ENCODE results near the gene SCN3B. TPM values are rescaled to one million over a fixed set of nuclear protein-coding genes. Genes with fewer than 3 reads are reported as not detected.

The SCN3B gene
- total and polyA plus RNA-seq, 9 of the 15 experiments (the other 6 are each of a cell fraction or from before 2014, with no cell fraction given): 0.01 to 0.15 (median 0.04) TPM; not detected in 6

DNA sequence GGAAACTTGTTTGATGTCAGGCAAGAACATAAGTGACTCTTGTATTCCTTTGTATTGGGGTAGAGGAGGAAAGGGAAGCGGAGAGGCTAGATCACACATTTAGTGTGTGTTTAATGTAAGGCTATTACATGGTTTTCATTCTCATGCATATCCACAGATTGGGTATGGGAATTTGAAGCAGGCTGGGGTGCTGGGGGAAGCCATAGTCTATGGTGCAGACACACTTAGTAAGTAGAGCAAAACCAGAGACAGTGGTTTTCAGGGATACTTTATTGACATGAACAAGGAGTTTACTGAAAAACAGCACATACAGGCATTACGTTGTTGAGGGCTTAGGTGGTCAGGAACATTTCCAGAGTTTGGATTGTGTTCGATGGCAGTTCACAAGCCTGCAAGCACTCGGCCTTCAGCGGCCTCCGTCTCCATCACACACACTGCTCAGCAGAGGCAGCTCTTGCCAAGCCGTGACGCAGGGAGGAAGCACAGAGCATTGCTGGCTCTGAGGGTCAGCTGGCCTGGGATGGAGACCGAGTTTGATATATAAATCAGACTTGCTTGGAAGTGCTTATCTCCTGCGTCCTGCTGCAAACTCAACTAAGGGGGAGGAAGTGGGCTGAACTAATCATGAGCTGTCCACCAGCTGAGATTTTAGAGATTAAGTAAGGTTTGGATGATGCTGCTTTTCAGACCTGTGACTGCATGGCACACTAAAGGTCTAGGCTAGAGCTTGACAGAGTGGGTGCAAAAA is 25.3 kb downstream of the SCN3B start (continued):
- TF ChIP-seq, protein P1, sequence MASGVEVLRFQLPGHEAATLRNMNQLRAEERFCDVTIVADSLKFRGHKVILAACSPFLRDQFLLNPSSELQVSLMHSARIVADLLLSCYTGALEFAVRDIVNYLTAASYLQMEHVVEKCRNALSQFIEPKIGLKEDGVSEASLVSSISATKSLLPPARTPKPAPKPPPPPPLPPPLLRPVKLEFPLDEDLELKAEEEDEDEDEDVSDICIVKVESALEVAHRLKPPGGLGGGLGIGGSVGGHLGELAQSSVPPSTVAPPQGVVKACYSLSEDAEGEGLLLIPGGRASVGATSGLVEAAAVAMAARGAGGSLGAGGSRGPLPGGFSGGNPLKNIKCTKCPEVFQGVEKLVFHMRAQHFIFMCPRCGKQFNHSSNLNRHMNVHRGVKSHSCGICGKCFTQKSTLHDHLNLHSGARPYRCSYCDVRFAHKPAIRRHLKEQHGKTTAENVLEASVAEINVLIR (CRISPR knock-in tag; IDR thresholded peaks at IDR 0.05): no peak
- TF ChIP-seq ZNF76 (CRISPR knock-in tag; IDR thresholded peaks at IDR 0.05; ENCODE audit: borderline replicate concordance) (no peak), TCF3 (CRISPR knock-in tag; IDR thresholded peaks at IDR 0.05) (peak; percentile 33; the same call in 1 of the 2 replicates), NCOA6 (IDR thresholded peaks at IDR 0.05) (no peak), NCOA2 (IDR thresholded peaks at IDR 0.05; ENCODE audit: partially characterized antibody in 2 of 2) (no peak), KDM1A (IDR thresholded peaks at IDR 0.05) (peak; percentile 80 to 83), STAT6 (CRISPR knock-in tag; IDR thresholded peaks at IDR 0.05) (no peak), FOSL1 (tag; conservative IDR thresholded peaks at IDR 0.05) (peak; percentile 66), RBM15 (IDR thresholded peaks at IDR 0.05; ENCODE audit: insufficient read depth, low read length) (no peak), HSF4 (CRISPR knock-in tag; IDR thresholded peaks at IDR 0.05; ENCODE audit: borderline replicate concordance) (no peak), RCOR1 (IDR thresholded peaks at IDR 0.05; ENCODE audit: borderline replicate concordance in 1 of 2, low read depth in 2 of 2, low read length in 2 of 2) (peak in 1 of 2 experiments; percentile 92; a peak in 2 of 4 replicates), ATF4 (CRISPR knock-in tag; IDR thresholded peaks at IDR 0.05) (no peak), REST (IDR thresholded peaks at IDR 0.05; ENCODE audit: borderline replicate concordance) (peak; percentile 14; the same call in 1 of the 2 replicates), REST (CRISPR knock-in tag; IDR thresholded peaks at IDR 0.05; ENCODE audit: low read depth) (no peak), ELF4 (CRISPR knock-in tag; IDR thresholded peaks at IDR 0.05) (no peak)
